MCF 10A (cell line): ENCODE data around the gene GAK. TPM values are rescaled to one million over a fixed set of nuclear protein-coding genes. Genes with fewer than 3 reads are reported as not detected.

Source experiments
- BruUV-seq: library from RNA; stranded (reverse); fragments of 400-500 nt; replicated peaks from 2 replicates; lab custom pipeline; 2021; lab: Mats Ljungman, UMichigan
- CTCF ChIA-PET: fragments of 300-600 bp; sonication (Branson Sonifier 250); formaldehyde crosslinking; extraction: SDS; loops from one replicate; lab custom pipeline; 2021; ENCODE audit warnings: antibody characterized with exemption, inconsistent platforms; lab: Yijun Ruan, JAX
- POLR2A ChIA-PET: fragments of 300-600, 350-650 bp; sonication (Branson Sonifier 250); formaldehyde crosslinking; extraction: SDS; loops from one replicate; lab custom pipeline; 2020; ENCODE audit warnings: antibody characterized with exemption, inconsistent platforms; lab: Yijun Ruan, JAX
- DNase-seq: peaks from one replicate; pipeline ENCODE4 v3.0.0-alpha.2; 2018; ENCODE audit not compliant: unreplicated experiment
- H3K27ac Mint-ChIP-seq: one replicate; pipeline ENCODE4 v1.8.0; 2022; ENCODE audit warnings: mild to moderate bottlenecking, low read depth, mixed read lengths; ENCODE audit not compliant: unreplicated experiment
- H3K27me3 Mint-ChIP-seq: one replicate; pipeline ENCODE4 v1.8.0; 2022; ENCODE audit warnings: mixed read lengths; ENCODE audit not compliant: insufficient read depth, unreplicated experiment
- H3K36me3 Mint-ChIP-seq: one replicate; pipeline ENCODE4 v1.8.0; 2022; ENCODE audit warnings: mild to moderate bottlenecking, moderate library complexity, mixed read lengths; ENCODE audit not compliant: insufficient read depth, unreplicated experiment
- H3K4me1 Mint-ChIP-seq: one replicate; pipeline ENCODE4 v1.8.0; 2022; ENCODE audit warnings: mixed read lengths; ENCODE audit not compliant: insufficient read depth, unreplicated experiment
- H3K4me3 Mint-ChIP-seq: one replicate; pipeline ENCODE4 v1.8.0; 2022; ENCODE audit warnings: mild to moderate bottlenecking, moderate library complexity, mixed read lengths; ENCODE audit not compliant: unreplicated experiment
- H3K9me3 Mint-ChIP-seq: one replicate; pipeline ENCODE4 v1.8.0; 2022; ENCODE audit warnings: mixed read lengths; ENCODE audit not compliant: unreplicated experiment
- intact Hi-C: fragments of 100-400 bp; cut with micrococcal nuclease; formaldehyde crosslinking; loops from 2 replicates; pipeline ENCODE4 v1.14.1; 2022
- total RNA-seq: library from RNA; stranded (reverse); gene quantifications from 2 replicates; pipeline ENCODE4 v1.2.3, GENCODE V29; 2022
- TF ChIP-seq, protein P1 (sequence below): fragments of 200-600 bp; IDR thresholded peaks from one replicate; pipeline ENCODE4 v1.8.0; 2022; ENCODE audit warnings: antibody characterized with exemption, mild to moderate bottlenecking; ENCODE audit not compliant: unreplicated experiment

Gene GAK
- total RNA-seq, 1 experiment from 2014 or later: 72.9 TPM

GRCh38 chr4:833731-834367 is 98.3 kb downstream of the GAK start:
- BruUV-seq: no TSS peak
- Mint-ChIP-seq H3K27ac (no peak overlapping the region), H3K9me3 (peaks cover 9% of the 10 kb centered on the region), H3K27me3 (no peaks in the 10 kb centered on the region), H3K36me3 (no peaks in the 10 kb centered on the region), H3K4me3 (no peak overlapping the region), H3K4me1 (no peaks in the 10 kb centered on the region)
- intact Hi-C loops: no loop called here
- CTCF ChIA-PET: interaction anchor here (0.5 kb wide), 1 partner anchor 100 kb away, joined by 4 read pairs; no protein-coding TSS in a partner anchor
- DNase-seq: no peak
- TF ChIP-seq, protein P1, sequence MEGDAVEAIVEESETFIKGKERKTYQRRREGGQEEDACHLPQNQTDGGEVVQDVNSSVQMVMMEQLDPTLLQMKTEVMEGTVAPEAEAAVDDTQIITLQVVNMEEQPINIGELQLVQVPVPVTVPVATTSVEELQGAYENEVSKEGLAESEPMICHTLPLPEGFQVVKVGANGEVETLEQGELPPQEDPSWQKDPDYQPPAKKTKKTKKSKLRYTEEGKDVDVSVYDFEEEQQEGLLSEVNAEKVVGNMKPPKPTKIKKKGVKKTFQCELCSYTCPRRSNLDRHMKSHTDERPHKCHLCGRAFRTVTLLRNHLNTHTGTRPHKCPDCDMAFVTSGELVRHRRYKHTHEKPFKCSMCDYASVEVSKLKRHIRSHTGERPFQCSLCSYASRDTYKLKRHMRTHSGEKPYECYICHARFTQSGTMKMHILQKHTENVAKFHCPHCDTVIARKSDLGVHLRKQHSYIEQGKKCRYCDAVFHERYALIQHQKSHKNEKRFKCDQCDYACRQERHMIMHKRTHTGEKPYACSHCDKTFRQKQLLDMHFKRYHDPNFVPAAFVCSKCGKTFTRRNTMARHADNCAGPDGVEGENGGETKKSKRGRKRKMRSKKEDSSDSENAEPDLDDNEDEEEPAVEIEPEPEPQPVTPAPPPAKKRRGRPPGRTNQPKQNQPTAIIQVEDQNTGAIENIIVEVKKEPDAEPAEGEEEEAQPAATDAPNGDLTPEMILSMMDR: no peak
- POLR2A ChIA-PET: interaction anchor here (0.5 to 0.6 kb wide), 3 partner anchors 52 to 786 kb away, joined by 3 read pairs; no protein-coding TSS in a partner anchor

GRCh38 chr4:833156-833555 is 99.0 kb downstream of the GAK start:
- ChIA-PET CTCF (interaction anchor here (0.5 kb wide), 1 partner anchor 101 kb away, joined by 4 read pairs; no protein-coding TSS in a partner anchor), POLR2A (interaction anchor here (0.5 kb wide), 1 partner anchor 51 kb away, joined by 3 read pairs; no protein-coding TSS in a partner anchor)

DNA sequence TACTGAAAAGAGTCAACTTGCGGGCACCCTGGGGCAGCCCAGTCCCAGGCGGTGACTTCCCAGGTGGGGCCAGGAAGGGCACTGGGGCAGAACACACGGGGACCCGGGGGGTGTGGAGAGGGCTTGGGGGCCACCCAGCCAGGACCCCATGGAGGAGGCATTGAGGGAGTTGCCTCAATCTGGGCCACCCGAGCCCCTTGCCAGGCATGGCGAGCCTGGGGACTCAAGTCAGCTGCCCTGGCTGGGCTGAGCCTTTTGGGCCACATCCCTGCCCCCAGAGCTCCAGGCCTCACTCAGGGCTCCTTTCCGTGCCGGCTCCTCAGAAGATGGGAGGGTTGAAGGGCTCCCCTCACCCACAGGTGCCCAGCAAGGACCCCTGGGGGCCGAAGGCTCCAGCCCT is 99.6 kb downstream of the GAK start:
- no peaks in the 10 kb centered on the region for H3K36me3 Mint-ChIP-seq
- DNase-seq: no peak
- peaks cover 11% of the 10 kb centered on the region for H3K27me3 Mint-ChIP-seq
- CTCF ChIA-PET: no interaction called here
- H3K4me3 Mint-ChIP-seq: no peak overlapping the region
- TF ChIP-seq, protein P1: no peak
- H3K27ac Mint-ChIP-seq: no peak overlapping the region
- no TSS peak for BruUV-seq
- POLR2A ChIA-PET: no interaction called here
- H3K9me3 Mint-ChIP-seq: peaks cover 3% of the 10 kb centered on the region
- intact Hi-C loops: no loop called here
- H3K4me1 Mint-ChIP-seq: peaks cover 7% of the 10 kb centered on the region

More at GRCh38 chr4:833156-833555, 99.0 kb downstream of the GAK start:
- Mint-ChIP-seq H3K27ac (no peak overlapping the region), H3K4me1 (peaks cover 3% of the 10 kb centered on the region), H3K9me3 (peaks cover 9% of the 10 kb centered on the region), H3K36me3 (no peaks in the 10 kb centered on the region), H3K4me3 (no peak overlapping the region), H3K27me3 (peaks cover 5% of the 10 kb centered on the region)
- intact Hi-C loops: no loop called here
- no TSS peak for BruUV-seq
- TF ChIP-seq, protein P1: no peak
- no peak for DNase-seq

DNA sequence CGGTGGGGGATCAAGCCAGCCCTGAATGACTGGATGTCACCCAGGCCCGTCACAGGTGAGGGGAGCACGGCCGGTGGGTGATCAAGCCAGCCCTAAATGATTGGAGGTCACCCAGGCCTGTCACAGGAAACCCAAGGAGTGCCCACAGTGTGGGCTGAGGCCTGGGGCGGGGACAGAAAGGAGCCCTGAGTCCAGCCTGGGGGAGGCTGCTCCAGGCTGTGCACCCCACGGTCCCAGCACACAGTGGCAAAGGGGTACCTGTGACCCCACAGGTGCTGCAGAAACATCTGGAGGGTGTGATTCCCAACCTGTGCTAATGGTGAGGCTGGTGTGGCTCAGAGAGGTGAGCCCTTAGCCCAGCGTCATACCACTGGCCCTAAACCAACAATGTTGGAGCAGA is 100.0 kb downstream of the GAK start:
- DNase-seq: no peak
- no peaks in the 10 kb centered on the region for H3K9me3 Mint-ChIP-seq
- ChIA-PET CTCF (no interaction called here), POLR2A (no interaction called here)
- peaks cover 11% of the 10 kb centered on the region for H3K27me3 Mint-ChIP-seq
- BruUV-seq: no TSS peak
- no peaks in the 10 kb centered on the region for H3K36me3 Mint-ChIP-seq
- H3K27ac Mint-ChIP-seq: no peak overlapping the region
- TF ChIP-seq, protein P1: no peak
- no peak overlapping the region for H3K4me3 Mint-ChIP-seq
- H3K4me1 Mint-ChIP-seq: peaks cover 7% of the 10 kb centered on the region
- intact Hi-C loops: no loop called here
